Testis (tissue), 3 donors: ENCODE measurements around the gene NFIB. TPM values are rescaled to one million over a fixed set of nuclear protein-coding genes. Genes with fewer than 3 reads are reported as not detected.

Experiments used
- DNase-seq: peaks from one replicate; pipeline ENCODE4 v3.0.0-alpha.2; 2019
- H3K27ac ChIP-seq, 2 donors: fragments of 200-600 bp; sonication (generic); one replicate each; pipeline ENCODE4 v1.5.1; 2019
- H3K27me3 ChIP-seq: fragments of 200-600 bp; sonication (generic); one replicate; pipeline ENCODE4 v1.5.1; 2019
- H3K36me3 ChIP-seq: fragments of 200-600 bp; sonication (generic); one replicate; pipeline ENCODE4 v1.5.1; 2017; ENCODE audit warnings: low read depth; ENCODE audit errors: missing control alignments
- H3K4me1 ChIP-seq: fragments of 200-600 bp; sonication (generic); one replicate; pipeline ENCODE4 v1.5.1; 2019
- H3K4me3 ChIP-seq, 2 donors: fragments of 200-600 bp; sonication (generic); one replicate each; pipeline ENCODE4 v1.5.1; 2017 to 2019
- H3K9me3 ChIP-seq: fragments of 200-600 bp; sonication (generic); one replicate; pipeline ENCODE4 v1.5.1; 2017
- CTCF ChIP-seq, 3 experiments: fragments of 450-650 bp in 2 of 3; fragments of 200-600 bp in 1 of 3; sonication (generic) in 1 of 3; IDR thresholded peaks; one replicate each; pipeline ENCODE4 v1.5.1; 2016 to 2019; ENCODE audit warnings: antibody characterized with exemption in 3 of 3, mild to moderate bottlenecking in 2 of 3, moderate library complexity in 1 of 3
- POLR2A ChIP-seq: fragments of 450-650 bp; IDR thresholded peaks from one replicate; pipeline ENCODE4 v1.6.1; 2017; ENCODE audit warnings: antibody characterized with exemption, mild to moderate bottlenecking, moderate library complexity
- WGBS, 2 donors: methylation state at CpG; one replicate each; pipeline ENCODE4 v1.1.5; 2018; 5-methylcytosine and 5-hydroxymethylcytosine counted together
- intact Hi-C: fragments of 100-400 bp; cut with DNase I; formaldehyde crosslinking; loops from one replicate; pipeline ENCODE4 v1.15.1; 2023; ENCODE audit warnings: low total_unique reads
- polyA plus RNA-seq: library from polyadenylated mRNA; stranded (reverse); fragments of 350-450 nt; fragmentation: Illumina TruSeq; extraction: RNeasy Lipid Tissue Mini Kit (QIAGEN cat#74804); gene quantifications from one replicate; pipeline ENCODE4 v1.2.3, GENCODE V29; 2014; ENCODE audit warnings: low read depth, low replicate concordance; ENCODE audit not compliant: insufficient read depth
- total RNA-seq, 2 donors: library from RNA; depleted of rRNA; stranded (reverse); fragments of >200 nt; gene quantifications; one replicate each; pipeline ENCODE4 v1.2.3, GENCODE V29; 2016

The NFIB gene
- total and polyA plus RNA-seq, 3 donors from 2014 or later, result 8.4 to 34.7 (median 23.1) TPM

DNA sequence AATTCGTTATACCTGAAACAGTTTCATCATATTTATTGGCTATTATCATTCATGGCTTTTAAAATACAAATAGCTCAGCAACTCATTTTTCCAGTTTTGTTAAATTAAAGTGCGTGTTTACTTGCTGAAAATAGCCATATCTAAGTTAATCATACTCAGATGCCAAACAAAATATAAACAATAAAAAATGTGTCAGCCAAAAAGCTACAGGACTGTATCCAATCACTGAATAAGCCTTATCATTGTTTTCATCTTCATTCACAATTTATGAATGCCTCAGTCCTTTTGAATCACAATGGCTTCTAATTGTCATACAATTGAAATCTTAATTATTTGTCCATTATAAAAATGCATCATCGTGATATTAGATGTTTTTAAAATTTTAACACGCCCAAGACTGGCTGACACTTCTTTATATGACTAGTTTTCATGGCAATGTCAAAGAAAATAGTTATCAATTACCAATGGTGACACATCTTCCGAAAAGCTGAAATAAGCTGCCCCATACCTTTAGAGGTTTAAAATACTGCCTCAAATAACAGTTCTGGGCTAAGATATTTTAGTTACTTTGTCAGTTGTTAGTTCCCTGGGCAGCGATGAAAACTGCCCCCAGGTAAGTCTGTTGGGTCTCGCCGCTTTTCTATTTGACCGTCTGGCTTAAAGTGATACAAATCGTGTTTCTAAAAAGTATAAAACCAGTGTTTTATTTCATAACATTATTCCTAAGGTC lies 1.8 kb downstream of the NFIB start:
- peak overlapping the region; percentile 68 to 78 for H3K4me3 ChIP-seq
- peak overlapping the region; percentile 9 to 96 for H3K27ac ChIP-seq
- no peaks in the 10 kb centered on the region for H3K27me3 ChIP-seq
- no peak for TF ChIP-seq CTCF (IDR thresholded peaks at IDR 0.05)
- no peak for TF ChIP-seq POLR2A
- H3K9me3 ChIP-seq, result no peaks in the 10 kb centered on the region
- intact Hi-C loops, result no loop called here
- 18 to 32% methylated on average over 10 of the region's 10 CpGs for WGBS, 2 donors
- DNase-seq, result no peak
- H3K36me3 ChIP-seq, result no peaks in the 10 kb centered on the region
- H3K4me1 ChIP-seq, result peaks cover 5% of the 10 kb centered on the region

GRCh38 chr9:14311171-14311949 lies 2.6 kb downstream of the NFIB start:
- intact Hi-C loops, result no loop called here
- Histone ChIP-seq H3K27me3 (no peaks in the 10 kb centered on the region), H3K36me3 (no peaks in the 10 kb centered on the region), H3K4me1 (peaks cover 5% of the 10 kb centered on the region), H3K4me3 (no peak overlapping the region), H3K9me3 (no peaks in the 10 kb centered on the region), H3K27ac (no peak overlapping the region)
- DNase-seq, result no peak
- TF ChIP-seq CTCF (IDR thresholded peaks at IDR 0.05) (no peak), POLR2A (no peak)
- 38 to 44% methylated on average over 2 of the region's 2 CpGs for WGBS, 2 donors

DNA sequence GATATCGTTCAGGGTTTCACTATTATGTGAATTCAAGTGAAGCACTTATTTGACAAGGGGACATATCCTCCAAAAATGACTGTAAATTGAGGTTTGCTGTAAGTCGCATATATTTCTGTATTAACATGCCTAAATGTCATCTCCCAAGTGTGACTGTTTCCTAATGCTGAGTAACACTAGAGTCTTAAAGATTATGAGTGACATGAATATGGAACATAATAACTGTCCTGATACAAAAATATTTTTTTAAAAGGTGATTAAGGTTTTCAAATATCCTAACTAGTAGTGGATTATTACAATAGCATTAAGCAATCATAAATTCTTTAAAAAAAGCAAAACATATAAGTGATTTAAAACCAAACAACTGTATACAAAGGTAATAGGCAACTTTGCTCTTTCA lies 3.6 kb downstream of the NFIB start:
- Histone ChIP-seq H3K9me3 (no peaks in the 10 kb centered on the region), H3K27me3 (no peaks in the 10 kb centered on the region), H3K4me3 (no peak overlapping the region), H3K27ac (no peak overlapping the region), H3K4me1 (no peaks in the 10 kb centered on the region), H3K36me3 (no peaks in the 10 kb centered on the region)
- no peak for TF ChIP-seq POLR2A
- no peak for TF ChIP-seq CTCF (IDR thresholded peaks at IDR 0.05)
- no peak for DNase-seq
- intact Hi-C loops, result no loop called here
- 69 to 73% methylated on average over 2 of the region's 2 CpGs for WGBS, 2 donors

DNA sequence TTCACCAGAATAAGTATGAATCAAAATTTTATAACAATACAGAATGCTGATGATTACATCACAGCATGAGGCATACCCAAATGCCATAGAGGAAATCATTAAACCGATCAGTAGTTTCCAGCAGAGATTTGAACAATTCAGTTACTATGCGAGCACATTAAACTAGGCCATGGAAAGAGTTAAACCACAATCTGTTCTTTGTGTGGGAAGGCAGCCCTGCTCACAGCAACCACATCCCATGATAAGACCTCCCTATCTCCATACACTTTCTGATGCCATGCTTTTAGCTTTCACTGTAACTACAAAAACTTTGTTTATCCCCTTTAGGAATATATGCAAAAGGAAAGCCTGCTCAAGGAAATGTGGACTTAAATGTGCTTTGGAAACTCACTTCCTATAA lies 4.5 kb downstream of the NFIB start:
- Histone ChIP-seq H3K4me3 (no peak overlapping the region), H3K27me3 (no peaks in the 10 kb centered on the region), H3K4me1 (no peaks in the 10 kb centered on the region), H3K36me3 (no peaks in the 10 kb centered on the region), H3K27ac (no peak overlapping the region), H3K9me3 (no peaks in the 10 kb centered on the region)
- intact Hi-C loops, result no loop called here
- TF ChIP-seq CTCF (IDR thresholded peaks at IDR 0.05) (no peak), POLR2A (no peak)
- DNase-seq, result no peak
- WGBS, 2 donors, result 44 to 61% methylated on average over 2 of the region's 2 CpGs
